ENCODE data around the gene CCL22.
"Not testable (repeated sequence)": the region's sequence is repeated elsewhere in the genome, so short reads cannot be mapped to it uniquely, and the experiment has no call there.

CCL22 gene

GRCh38 chr16:57335366-57335765 lies 23.2 kb upstream of the CCL22 start:
- no peak overlapping the region for H3K4me3 ChIP-seq (ENCODE audit: low read length)
- DNase-seq (ENCODE audit: low read depth): no peak
- TF ChIP-seq, protein P1, sequence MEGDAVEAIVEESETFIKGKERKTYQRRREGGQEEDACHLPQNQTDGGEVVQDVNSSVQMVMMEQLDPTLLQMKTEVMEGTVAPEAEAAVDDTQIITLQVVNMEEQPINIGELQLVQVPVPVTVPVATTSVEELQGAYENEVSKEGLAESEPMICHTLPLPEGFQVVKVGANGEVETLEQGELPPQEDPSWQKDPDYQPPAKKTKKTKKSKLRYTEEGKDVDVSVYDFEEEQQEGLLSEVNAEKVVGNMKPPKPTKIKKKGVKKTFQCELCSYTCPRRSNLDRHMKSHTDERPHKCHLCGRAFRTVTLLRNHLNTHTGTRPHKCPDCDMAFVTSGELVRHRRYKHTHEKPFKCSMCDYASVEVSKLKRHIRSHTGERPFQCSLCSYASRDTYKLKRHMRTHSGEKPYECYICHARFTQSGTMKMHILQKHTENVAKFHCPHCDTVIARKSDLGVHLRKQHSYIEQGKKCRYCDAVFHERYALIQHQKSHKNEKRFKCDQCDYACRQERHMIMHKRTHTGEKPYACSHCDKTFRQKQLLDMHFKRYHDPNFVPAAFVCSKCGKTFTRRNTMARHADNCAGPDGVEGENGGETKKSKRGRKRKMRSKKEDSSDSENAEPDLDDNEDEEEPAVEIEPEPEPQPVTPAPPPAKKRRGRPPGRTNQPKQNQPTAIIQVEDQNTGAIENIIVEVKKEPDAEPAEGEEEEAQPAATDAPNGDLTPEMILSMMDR (conservative IDR thresholded peaks at IDR 0.05; ENCODE audit: low read depth, low read length): no peak

DNA sequence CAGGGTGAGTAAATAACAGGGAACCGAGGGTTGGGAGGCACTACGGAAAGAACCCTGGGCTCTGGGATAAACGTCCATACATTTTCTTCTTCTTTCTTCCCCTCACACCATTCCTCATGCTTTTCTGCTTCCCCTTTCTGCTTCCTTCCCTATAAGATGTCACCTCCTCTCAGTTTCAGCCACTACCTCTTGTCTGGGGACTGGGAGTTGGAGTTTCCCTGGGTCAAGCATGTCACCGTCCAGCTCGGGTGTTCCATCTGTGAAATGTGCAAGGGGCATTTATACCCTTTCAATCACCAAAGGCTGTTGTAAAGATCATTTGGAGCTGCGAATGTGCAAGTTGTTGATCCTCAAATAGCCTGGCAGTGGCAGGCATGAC lies 17.5 kb upstream of the CCL22 start:
- TF ChIP-seq, protein P1 (conservative IDR thresholded peaks at IDR 0.05; ENCODE audit: low read depth, low read length): no peak
- no peak overlapping the region for H3K4me3 ChIP-seq (ENCODE audit: low read length)
- DNase-seq (ENCODE audit: low read depth): no peak

DNA sequence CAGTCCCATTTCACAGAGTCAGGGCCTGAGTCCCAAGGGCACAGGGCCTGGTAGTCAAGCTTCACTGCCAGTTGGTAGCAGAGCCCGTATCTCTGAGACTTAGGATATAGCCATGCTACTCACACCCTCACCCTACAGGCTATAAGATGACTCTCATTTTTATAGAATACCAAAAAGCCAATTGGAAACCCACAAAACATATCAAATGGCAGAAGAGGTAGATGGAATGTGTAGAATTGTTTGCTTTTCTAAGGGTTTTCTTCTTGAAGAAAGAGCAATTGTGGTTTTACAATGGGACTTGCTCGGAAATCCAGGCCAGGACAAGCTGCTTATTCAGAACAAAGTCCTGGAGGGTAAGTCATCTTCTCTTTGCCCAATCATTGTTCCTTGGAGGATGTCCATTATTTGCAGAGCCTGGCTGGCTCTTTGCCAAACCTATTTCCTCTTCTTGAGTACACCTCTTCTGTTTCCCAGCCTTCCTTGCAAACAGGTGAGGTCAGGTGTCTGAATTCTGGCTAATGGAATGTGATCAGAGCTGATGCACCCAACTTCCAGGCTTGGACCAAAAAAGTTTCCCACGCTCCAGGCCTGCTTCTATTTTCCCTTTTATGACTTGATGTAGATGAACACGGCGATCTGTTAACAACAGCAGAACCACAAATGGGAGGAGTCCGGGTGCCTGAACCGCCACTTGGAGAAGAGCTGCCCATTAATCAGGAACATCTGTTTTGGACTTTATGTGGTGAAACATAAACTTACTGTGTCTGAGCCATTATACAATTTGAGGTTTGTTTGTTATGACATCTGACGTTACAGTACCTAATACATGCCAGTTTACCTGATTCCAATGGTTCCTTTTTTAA lies 16.9 kb upstream of the CCL22 start:
- no peak overlapping the region for H3K4me3 ChIP-seq (ENCODE audit: low read length)
- DNase-seq (ENCODE audit: low read depth): no peak
- TF ChIP-seq, protein P1 (conservative IDR thresholded peaks at IDR 0.05; ENCODE audit: low read depth, low read length): no peak

DNA sequence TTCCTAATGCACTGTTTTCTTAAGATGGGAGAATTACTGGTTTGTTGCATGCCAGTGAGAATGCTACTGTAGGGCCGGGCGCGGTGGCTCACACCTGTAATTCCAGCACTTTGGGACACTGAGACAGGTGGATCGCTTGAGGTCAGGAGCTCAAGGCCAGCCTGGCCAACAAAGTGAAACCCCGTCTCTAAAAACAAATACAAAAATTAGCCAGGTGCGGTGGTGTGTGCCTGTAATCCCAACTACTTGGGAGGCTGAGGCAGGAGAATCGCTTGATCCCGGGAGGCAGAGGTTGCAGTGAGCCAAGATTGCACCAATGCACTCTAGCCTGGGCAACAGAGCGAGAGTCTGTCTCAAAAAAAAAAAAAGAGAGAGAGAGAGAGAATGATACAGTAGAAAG lies 16.0 kb upstream of the CCL22 start:
- H3K4me3 ChIP-seq (ENCODE audit: low read length); DNase-seq (ENCODE audit: low read depth): not testable (repeated sequence)

- TF ChIP-seq, protein P1 (conservative IDR thresholded peaks at IDR 0.05; ENCODE audit: low read depth, low read length): no peak
- no peak overlapping the region for H3K4me3 ChIP-seq (ENCODE audit: low read length)
- DNase-seq (ENCODE audit: low read depth): no peak
Measured at GRCh38 chr16:57343221-57343620, 15.4 kb upstream of the CCL22 start.

GRCh38 chr16:57344094-57344493 lies 14.5 kb upstream of the CCL22 start:
- H3K4me3 ChIP-seq (ENCODE audit: low read length); DNase-seq (ENCODE audit: low read depth): not testable (repeated sequence)

DNA sequence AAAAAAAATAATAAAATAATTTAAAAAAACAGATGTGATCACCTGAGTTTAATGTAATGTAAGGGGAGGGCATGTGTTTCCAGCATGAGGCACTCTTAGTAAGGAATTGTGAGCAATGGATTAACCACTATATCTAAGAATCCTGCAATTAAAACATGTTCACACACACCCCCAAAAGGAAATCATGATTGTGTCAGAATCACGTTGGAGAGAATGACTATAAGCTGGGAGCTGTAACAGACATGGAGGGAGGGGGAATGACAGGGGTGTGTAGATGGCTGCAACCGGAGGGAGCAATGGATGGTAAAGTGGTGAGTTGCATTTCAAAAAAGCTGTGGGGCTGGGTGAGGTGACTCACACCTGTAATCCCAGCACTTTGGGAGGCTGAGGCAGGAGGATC lies 13.6 kb upstream of the CCL22 start:
- TF ChIP-seq, protein P1 (conservative IDR thresholded peaks at IDR 0.05; ENCODE audit: low read depth, low read length): no peak
- H3K4me3 ChIP-seq (ENCODE audit: low read length): no peak overlapping the region
- no peak for DNase-seq (ENCODE audit: low read depth)

GRCh38 chr16:57345666-57346204 lies 12.8 kb upstream of the CCL22 start:
- no peak for DNase-seq (ENCODE audit: low read depth)
- no peak overlapping the region for H3K4me3 ChIP-seq (ENCODE audit: low read length)
- TF ChIP-seq, protein P1 (conservative IDR thresholded peaks at IDR 0.05; ENCODE audit: low read depth, low read length): no peak
